BE2C (cell line): ENCODE results near the gene OPA3.
"Not testable (repeated sequence)": the region's sequence is repeated elsewhere in the genome, so short reads cannot be mapped to it uniquely, and the experiment has no call there.

Experiments used
- DNase-seq: peaks from one replicate; pipeline ENCODE4 v3.0.0-alpha.2; 2020
- H3K27me3 ChIP-seq: fragments of 250-450 bp; sonication (Bioruptor Pico); 2 replicates; pipeline ENCODE4 v1.5.1; 2020; ENCODE audit warnings: mild to moderate bottlenecking
- H3K36me3 ChIP-seq: fragments of 250-450 bp; sonication (Bioruptor Pico); 2 replicates; pipeline ENCODE4 v1.5.1; 2020; ENCODE audit warnings: mild to moderate bottlenecking
- H3K4me1 ChIP-seq: fragments of 250-450 bp; sonication (Bioruptor Pico); 2 replicates; pipeline ENCODE4 v1.5.1; 2020
- H3K4me3 ChIP-seq: 2 replicates; pipeline ENCODE4 v1.5.1; 2011; ENCODE audit warnings: low read depth, low read length
- H3K9me3 ChIP-seq: fragments of 250-450 bp; sonication (Bioruptor Pico); 2 replicates; pipeline ENCODE4 v1.5.1; 2020
- TF ChIP-seq, protein P1 (sequence below): IDR thresholded peaks from 2 replicates; pipeline ENCODE4 v1.5.1; 2012; ENCODE audit warnings: mild to moderate bottlenecking, low read depth, low read length

OPA3 gene

DNA sequence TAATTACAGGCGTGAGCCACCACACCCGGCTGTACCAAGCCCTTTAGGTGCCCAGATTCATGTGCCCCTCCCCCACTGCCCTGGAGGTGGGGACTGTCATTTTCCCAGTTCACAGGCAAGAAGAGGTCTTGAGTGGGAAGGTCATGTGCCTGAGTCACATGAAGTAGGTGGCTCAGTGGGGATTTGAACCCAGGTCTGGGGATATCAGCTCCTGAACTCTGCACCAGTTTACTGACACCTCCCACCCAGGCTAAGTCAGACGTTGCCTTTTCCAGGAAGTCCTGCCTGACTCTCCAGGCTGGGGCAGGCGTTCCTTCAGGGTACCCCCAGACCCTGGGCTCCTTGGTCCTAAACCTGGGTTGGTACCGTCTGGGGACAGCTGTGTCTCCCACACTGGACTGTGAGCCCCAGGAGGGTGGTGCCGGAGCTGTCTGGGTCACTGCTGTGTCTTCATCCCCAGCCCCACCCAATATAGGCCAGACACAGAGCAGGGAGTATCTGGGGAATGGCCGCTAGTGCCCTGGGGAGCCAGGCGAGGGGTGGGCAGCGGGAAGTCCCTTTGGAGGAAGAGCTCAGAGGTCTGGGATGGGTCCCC is 68.7 kb downstream of the OPA3 start:
- Histone ChIP-seq H3K27me3 (no peaks in the 10 kb centered on the region), H3K4me1 (no peaks in the 10 kb centered on the region), H3K4me3 (no peak overlapping the region), H3K9me3 (no peaks in the 10 kb centered on the region), H3K36me3 (peaks cover 17% of the 10 kb centered on the region; the same call in 1 of the 2 replicates)
- TF ChIP-seq, protein P1, sequence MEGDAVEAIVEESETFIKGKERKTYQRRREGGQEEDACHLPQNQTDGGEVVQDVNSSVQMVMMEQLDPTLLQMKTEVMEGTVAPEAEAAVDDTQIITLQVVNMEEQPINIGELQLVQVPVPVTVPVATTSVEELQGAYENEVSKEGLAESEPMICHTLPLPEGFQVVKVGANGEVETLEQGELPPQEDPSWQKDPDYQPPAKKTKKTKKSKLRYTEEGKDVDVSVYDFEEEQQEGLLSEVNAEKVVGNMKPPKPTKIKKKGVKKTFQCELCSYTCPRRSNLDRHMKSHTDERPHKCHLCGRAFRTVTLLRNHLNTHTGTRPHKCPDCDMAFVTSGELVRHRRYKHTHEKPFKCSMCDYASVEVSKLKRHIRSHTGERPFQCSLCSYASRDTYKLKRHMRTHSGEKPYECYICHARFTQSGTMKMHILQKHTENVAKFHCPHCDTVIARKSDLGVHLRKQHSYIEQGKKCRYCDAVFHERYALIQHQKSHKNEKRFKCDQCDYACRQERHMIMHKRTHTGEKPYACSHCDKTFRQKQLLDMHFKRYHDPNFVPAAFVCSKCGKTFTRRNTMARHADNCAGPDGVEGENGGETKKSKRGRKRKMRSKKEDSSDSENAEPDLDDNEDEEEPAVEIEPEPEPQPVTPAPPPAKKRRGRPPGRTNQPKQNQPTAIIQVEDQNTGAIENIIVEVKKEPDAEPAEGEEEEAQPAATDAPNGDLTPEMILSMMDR, result no peak
- DNase-seq, result no peak

- no peak for DNase-seq
- H3K4me3 ChIP-seq, result no peak overlapping the region
- H3K36me3 ChIP-seq, result peaks cover 13% of the 10 kb centered on the region; the same call in 1 of the 2 replicates
- H3K9me3 ChIP-seq, result no peaks in the 10 kb centered on the region
- no peaks in the 10 kb centered on the region for H3K4me1 ChIP-seq
- TF ChIP-seq, protein P1, result no peak
- H3K27me3 ChIP-seq, result no peaks in the 10 kb centered on the region
Observed at GRCh38 chr19:45515081-45515624, 69.4 kb downstream of the OPA3 start.

- DNase-seq, result no peak
- no peaks in the 10 kb centered on the region for H3K9me3 ChIP-seq
- no peaks in the 10 kb centered on the region for H3K27me3 ChIP-seq
- no peaks in the 10 kb centered on the region for H3K4me1 ChIP-seq
- no peak overlapping the region for H3K4me3 ChIP-seq
- TF ChIP-seq, protein P1, result no peak
- peaks cover 11% of the 10 kb centered on the region; the same call in 1 of the 2 replicates for H3K36me3 ChIP-seq
Observed at GRCh38 chr19:45514376-45515051, 70.1 kb downstream of the OPA3 start.

GRCh38 chr19:45512881-45513483 is 71.6 kb downstream of the OPA3 start:
- no peak for DNase-seq
- Histone ChIP-seq H3K4me3 (no peak overlapping the region), H3K4me1 (no peaks in the 10 kb centered on the region), H3K9me3 (no peaks in the 10 kb centered on the region), H3K27me3 (no peaks in the 10 kb centered on the region), H3K36me3 (peaks cover 6% of the 10 kb centered on the region; the same call in 1 of the 2 replicates)
- TF ChIP-seq, protein P1, result no peak

GRCh38 chr19:45511074-45511473 is 73.5 kb downstream of the OPA3 start:
- peaks cover 3% of the 10 kb centered on the region; the same call in 1 of the 2 replicates for H3K4me1 ChIP-seq
- DNase-seq, result no peak
- no peak overlapping the region for H3K4me3 ChIP-seq
- H3K36me3 ChIP-seq, result peaks cover 5% of the 10 kb centered on the region; the same call in 1 of the 2 replicates
- TF ChIP-seq, protein P1, result no peak
- H3K9me3 ChIP-seq, result no peaks in the 10 kb centered on the region
- no peaks in the 10 kb centered on the region for H3K27me3 ChIP-seq

DNA sequence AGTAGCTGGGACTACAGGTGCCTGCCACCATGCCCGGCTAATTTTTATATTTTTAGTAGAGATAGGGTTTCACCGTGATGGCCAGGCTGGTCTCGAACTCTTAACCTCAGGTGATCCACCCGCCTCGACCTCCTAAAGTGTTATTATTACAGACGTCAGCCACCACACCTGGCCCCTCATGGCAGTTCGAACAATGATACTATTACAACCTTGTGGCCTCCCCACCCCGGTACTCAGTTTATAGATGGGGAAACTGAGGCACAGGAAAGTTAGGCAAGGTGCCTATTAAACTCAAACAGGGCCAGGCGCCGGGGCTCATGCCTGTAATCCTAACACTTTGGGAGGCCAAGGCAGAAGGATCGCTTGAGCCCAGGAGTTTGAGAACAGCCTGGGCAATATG is 74.2 kb downstream of the OPA3 start:
- not testable (repeated sequence) for H3K4me1 ChIP-seq, H3K36me3 ChIP-seq, H3K4me3 ChIP-seq, H3K9me3 ChIP-seq, H3K27me3 ChIP-seq, DNase-seq
